HG03097 (cell line): Measurements from ENCODE around the gene AFAP1L1.

ENCODE experiments used
- ATAC-seq: cut with Tn5 transposase; IDR thresholded peaks from one replicate; pipeline ENCODE4 v1.9.1; 2021; ENCODE audit not compliant: unreplicated experiment, low FRiP score

AFAP1L1 gene

DNA sequence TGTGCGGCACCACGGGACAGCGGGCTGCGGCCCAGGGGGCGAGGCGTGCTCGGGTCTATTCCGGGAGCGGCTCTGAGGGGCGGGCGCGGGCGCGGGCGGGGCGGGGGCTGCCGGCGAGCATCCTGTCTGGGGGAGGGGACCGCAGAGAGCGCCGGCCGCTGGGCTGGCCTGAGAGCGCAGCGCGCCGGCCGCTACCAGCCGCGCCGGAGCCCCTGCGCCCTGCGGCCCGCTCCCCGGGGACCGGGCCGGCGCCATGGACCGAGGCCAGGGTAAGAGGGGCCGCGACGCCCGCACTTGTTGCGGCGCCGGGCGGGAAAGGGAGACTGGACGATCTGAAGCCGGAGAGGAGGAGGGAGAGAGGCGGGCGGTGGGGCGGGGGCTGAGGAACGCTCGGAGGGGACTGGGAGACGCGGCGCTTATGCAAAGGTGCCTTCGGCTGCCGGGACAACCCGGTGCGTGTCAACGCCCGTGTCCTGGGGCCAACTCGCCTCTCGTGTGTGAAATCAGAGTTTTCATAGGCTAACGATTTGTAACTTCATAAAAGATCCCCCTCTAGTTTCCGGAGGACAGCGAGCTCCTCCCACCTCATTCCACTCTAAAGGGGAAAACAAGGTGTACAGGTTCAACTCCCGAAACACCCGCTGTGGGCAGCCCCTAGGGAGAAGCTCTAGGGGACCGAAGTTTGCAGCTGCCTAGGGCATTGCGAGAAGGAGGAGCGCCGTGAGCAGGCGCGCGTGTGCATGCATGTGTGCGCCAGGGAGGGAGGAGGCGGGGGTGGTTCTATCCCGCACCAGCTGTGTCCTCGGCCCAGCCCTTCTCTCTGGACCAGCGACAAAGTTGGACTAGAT, at the start of gene AFAP1L1:
Gene AFAP1L1, plus strand, starts transcription at position 144 of the 848 bp plus-strand sequence. Its CDS starts 110 bp downstream, at position 254.
- no peak for ATAC-seq

DNA sequence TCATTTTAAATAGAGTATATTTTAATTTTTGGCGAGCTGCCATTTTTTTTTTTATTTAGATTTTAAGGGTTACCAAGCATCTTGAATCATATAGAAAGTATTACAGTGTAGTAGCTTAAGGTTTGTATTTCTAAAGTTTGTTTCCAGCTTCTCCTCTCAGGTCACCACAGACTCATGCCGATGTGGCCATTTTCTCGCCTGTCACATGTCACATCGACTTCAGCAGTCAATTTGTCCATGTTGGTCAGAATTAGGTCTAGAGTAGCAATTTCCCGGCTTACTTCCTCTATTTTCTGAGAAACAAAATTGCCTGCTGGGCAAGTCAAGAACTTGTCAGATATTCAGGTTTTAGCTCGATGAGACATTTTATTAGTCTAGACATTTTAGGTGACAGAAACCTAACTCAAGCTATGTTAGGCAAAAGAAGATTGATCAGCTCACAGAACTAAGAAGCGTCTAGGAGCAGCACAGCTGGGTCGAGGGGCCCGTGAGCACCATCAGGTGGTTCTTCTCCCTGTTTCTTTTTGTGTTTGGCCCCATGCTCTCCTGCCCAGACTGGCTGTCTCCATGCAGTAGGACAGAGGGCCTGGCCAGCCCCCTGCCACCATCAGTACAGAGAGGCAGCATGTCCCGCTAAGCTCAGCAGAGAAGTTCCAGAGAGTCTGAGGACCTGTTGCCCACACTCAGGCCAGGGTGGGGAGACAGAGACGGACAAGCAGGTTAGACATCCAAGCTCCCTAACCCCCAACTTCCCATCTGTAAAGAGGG, 48.4 kb upstream of the AFAP1L1 start:
- no peak for ATAC-seq

DNA sequence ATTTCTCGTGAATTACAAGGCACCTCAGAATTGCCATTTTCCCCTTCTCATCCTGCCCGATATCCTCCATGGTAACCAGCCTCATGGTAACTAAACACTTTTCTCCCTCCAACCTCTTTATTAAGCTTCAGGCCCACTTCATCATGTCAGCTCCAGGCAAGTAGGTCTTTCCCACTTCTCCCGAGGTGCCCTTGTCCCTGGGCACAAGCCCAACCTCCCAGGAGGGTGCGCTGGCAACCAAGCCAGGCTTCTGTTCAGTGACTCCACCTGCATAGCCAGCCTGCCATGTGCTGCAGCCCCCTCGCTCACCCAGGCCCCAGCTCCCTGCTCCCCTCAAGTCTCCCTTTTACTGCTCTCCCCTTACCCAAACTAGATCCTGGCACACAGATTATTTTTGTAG, 47.4 kb upstream of the AFAP1L1 start:
- ATAC-seq = no peak

DNA sequence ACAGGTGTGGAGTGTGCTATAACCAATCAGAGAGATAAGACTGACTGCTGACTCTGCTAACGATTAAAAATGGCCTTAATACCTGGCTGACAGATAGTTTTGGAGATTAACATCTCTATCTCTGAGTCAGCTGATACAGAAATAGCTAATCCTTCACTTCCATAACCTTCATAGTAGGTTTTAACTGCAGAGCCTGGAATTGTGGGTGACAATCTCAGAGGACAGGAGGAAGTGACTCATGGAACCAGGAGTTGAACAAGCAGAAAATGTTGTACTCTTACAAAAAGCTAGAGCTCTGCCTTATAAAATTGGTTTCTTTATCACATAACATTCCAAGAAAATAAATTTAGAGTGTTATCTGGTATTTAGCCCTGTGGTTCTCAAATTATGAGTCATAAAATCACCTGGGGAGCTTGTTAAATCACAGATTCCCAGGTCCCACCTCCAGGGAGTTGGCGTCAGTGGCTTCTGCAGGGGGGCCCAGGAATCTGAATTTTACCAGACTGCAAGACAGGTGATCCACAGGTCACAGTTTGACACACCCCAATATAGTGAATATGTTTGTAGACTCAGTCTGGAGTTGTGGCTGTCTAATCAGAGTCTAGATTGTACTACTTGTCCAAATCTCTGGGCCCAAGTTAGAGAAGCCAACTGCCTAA, 44.4 kb upstream of the AFAP1L1 start:
- no peak for ATAC-seq

DNA sequence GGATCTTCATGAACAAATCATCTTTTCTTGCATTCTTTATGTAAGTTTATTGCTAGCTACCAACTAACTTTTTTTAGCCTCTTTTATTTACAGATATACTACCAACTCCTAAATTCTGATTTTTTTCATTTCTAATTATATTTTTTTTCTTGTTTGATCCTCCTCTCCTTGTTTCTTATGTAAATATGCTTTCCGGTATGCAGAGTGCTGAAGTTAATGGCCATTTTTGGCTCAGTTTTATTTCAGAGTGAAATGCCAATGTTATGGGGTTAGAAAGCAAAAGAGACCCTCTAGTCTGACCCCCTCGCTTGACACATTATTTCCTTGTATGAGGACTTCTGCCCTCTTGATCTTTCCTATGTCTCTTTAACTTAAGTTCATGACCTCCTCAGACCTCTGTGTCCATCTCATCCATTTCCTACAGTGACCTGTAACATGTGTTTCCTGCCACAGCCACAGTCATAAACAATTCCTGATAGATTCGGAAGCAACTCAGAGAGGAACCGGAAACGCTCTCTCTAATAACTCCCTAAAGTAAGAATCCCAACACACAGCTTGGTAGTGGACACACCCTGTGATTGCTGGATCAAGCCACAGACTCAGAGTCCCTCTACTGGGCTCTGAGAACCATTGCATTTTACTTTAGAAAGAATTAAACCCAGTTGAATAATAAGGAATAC, 42.9 kb upstream of the AFAP1L1 start:
- no peak for ATAC-seq

DNA sequence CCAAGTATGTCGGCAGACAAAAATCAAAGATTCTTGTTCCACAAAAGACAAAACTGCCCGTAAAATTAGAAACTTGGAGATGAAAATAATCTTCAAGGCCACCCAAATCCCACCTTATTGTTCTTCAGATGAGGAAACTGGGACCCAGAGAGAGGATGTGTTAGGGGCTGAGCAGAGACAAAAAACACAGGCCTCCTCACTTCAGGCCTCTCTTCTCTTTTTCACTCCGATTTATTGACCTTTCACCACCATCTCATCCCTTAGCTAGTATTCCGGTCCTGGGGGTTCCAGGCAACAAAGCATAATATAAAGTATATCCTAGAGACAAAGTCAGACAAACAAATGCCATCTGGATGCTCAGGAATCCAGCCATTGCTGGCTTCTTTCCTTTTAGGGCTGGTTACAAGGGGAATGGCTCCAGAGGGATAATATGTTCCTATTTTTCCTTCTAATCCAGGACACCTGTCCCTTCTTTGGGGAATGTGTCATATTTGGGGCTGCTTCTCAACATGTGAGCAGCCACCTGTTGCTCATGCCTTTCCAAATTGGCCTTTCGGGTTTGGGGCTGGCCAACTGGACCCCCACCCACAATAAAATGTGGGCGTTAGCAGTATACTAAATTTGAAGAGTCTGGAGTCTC, 42.2 kb upstream of the AFAP1L1 start:
- no peak for ATAC-seq

DNA sequence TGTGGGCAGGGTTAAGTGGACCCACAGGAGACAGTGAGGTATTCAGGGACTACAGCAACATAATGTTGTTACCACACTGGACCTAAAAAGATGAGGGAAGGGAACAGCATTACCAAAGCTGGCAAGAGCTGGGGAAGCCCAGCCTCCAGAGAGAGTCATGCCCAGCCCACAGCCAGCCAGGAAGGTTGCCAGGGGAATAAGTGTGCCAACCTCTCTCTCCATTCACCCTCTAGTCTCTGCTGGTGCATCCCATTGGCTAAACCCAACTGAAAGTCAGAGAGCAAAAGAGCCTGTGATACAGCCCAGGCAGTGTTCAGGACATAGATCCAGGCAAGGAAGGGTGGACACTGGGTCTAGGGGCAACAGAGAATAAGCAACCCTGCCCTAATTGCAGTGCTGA, 35.8 kb upstream of the AFAP1L1 start:
- ATAC-seq = no peak

DNA sequence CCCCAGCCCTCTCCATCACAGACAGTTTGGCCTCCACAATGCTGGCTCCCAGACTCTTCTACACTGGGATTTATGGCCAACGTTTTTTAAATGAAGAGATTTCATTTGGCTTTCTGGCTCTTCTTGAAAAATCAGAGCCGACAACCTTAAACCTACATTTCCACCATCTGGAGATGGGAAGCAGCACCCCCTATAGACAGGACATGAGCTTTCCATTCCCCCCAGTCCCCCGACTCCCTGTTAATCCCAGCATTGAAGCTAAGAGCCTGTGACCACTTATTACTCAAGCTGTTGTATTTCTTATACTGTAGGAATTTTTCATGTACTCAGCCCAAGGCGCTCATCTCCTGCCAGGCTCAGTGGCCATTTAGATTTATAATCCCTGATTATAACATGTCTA, 34.0 kb upstream of the AFAP1L1 start:
- ATAC-seq = no peak

DNA sequence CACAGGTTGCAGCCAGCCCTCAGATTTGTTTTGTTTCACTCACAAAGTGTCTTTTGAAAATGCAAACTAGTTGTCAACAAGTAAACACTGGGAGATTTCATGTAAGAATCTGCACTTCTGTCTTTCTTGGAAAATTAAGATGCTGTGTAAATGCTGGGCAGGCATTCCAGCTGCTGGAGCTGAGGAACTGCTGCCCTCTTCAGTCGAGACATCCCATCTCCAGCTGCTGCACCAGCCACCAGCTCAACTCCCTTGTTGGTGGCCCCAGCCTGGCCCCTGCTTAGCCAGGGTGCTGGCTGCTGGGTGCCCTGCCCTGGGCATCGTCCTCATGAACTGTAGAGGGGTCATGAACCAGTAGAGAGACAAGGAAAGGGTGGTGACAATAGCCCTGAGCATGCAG, 33.1 kb upstream of the AFAP1L1 start:
- ATAC-seq = no peak

DNA sequence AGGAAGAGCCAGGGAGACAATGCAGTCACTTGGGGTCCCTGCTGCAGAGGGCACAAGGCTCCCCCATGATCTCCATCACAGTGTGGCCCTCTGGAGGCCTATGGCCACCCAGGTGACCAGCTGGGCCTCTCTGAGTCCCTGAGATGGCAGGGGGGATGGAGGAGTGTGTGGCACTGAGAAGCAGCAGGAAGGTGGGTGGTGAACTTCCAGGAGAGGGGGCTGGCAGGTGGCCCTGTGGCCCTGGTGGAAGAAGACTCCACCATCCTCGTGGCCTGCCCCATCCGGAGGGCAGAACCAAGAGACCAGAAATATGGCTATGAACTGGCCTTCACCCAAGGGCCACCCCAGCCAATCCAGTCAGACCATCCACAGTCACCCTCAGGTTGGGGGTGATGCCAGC, 31.7 kb upstream of the AFAP1L1 start:
- ATAC-seq = no peak

DNA sequence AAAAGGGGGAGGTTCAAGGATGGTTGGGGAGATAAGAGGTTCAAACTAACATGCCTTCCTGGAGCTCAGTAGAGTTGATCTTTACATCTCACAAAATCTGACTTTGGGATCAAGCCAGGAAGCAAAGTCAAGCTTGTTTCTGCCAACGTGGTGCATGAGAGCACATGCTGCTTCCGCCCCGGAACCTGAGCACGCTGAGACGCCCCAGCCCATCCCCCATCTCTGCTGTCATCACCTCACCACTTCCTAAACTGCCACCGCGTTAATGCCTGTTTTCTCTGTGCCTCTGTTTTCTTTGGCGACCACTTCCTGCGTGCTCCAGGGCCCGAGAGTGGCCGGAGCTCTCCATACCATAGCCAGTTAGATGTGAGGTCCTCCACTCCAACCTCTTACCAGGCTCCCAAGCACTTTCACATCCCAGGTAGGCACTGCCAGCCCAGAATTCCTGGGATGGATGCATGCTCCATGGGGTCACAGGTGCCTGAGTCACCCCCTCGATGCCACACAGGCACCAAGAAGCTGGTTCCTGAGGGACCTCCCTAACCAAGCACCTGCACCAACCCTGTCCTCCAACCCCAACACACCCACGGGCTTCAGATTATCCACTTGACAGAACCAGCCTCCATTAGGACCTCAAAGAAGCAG, 31.2 kb upstream of the AFAP1L1 start:
- ATAC-seq = peak; percentile 61

DNA sequence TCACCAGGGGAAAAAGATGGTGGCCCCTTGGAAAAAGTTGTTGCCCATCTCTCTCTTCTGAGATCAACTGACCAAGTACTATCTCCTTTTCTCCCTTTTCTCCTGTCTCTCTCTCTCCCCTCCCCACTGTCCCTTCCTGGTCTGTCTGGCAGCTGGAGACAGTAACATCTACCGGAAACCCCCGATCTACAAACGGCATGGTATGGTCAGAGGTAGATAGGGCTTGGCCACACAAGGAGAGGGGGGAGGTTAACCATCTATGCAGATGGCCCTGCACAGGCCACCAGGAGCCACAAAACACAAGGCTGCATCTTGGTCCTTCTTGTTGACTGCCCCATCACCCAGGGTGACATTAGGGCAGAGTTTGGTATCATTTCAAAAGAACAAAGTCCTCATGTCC, 29.3 kb upstream of the AFAP1L1 start:
- ATAC-seq = no peak

DNA sequence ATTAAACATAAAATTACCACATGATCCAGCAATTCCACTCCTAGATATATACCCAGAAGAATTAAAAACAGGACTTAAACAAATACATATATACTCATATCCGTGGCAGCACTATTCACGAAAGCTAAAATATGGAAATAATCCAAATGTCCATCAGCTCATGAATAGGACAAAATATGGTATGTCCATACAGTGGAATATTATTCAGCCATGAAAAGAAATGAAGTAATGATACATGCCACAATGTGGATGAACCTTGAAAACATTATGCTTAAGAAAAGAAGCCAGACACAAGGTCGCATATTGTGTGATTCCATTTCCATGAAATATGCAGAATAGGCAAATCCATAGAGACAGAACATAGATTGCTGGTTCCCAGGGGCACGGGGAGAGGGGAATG, 24.8 kb upstream of the AFAP1L1 start:
- no peak for ATAC-seq

DNA sequence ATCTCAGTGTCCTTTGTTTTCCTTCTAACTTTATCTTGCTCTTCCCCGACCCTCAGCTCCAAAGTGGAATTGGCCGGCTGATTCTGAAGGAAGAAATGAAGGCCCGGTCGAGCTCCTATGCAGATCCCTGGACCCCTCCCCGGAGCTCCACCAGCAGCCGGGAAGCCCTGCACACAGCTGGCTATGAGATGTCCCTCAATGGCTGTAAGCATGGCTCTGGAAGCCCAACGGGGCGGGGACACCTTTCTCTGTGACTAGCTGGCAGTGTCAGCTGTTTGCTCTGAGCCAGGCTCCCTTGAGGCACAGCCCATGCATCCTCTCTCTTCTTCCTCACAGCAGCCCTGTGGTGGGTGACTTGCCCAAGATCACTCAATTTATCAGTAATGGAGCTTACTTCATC, 23.9 kb upstream of the AFAP1L1 start:
- no peak for ATAC-seq

DNA sequence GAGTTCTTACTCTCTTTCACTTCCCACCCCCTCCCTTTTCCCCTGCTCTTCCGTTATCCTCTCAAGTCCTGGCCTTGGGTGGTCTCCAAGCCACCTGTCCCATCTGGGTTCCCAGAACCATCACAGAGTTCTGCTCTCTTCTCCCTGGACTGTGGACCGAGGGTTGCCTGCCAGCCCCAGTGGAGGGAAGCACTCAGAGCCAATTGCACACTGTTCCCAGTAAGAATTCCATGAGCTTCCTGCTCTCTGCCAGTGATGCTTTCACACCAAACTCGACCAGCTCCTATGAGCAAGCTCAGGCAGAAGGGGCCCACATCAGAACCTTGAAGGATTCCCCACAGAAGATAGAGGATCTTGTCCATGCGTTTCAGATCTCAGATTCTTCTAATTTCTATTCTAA, 20.1 kb upstream of the AFAP1L1 start:
- ATAC-seq = no peak

DNA sequence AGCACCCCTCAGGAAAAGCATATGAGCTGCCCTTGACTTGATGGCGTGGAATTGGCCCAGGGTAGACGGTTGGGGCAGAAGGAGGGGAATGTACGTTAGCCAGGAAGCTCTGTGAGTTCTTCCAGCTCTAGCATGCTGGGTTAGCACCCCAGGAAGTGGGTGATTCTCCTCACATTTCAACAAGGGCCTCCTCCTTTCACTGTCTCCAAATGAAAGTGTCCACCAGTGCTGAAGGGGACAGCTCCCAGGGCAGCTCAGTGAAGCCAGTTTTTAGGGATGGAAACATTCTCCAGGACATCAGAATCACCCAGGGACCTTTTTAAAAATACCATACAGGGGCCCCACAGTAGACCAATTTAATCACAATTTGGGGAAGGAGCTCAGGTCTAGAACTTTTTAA, 17.2 kb upstream of the AFAP1L1 start:
- ATAC-seq = no peak

DNA sequence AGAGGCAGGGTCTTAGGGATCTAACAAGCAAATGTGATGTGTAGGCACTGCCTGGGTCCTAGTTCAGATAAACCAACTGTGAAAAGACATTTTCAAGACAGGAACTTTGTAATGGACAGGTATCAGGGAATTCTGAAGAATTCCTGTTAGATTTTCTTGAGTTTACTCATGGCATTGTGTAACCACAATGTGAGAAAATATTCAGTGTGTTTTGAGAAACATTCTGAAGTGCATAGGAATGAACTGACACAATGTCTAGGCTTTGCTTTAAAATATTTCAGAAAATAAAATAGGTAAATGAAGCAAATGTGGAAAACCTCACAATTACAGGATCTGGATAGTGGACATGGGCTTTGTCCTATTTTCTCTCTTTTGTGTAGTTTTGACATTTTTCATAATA, 15.2 kb upstream of the AFAP1L1 start:
- ATAC-seq = no peak

DNA sequence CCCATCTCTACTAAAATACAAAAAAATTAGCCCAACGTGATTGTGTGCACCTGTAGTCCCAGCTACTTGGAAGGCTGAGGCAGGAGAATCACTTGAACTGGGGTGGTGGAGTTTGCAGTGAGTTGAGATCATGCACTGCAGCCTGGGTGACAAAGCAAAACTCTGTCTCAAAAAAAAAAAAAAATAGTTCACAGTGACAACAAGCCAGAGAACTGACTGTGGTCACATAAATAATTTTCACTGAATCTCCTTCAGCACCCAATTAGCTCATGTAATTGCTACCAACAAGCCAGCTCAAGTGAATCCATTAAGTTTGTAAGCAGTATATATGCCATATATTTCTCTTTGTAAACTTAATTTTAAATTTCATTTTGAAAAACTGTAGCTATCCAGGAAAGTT, 14.5 kb upstream of the AFAP1L1 start:
- no peak for ATAC-seq

DNA sequence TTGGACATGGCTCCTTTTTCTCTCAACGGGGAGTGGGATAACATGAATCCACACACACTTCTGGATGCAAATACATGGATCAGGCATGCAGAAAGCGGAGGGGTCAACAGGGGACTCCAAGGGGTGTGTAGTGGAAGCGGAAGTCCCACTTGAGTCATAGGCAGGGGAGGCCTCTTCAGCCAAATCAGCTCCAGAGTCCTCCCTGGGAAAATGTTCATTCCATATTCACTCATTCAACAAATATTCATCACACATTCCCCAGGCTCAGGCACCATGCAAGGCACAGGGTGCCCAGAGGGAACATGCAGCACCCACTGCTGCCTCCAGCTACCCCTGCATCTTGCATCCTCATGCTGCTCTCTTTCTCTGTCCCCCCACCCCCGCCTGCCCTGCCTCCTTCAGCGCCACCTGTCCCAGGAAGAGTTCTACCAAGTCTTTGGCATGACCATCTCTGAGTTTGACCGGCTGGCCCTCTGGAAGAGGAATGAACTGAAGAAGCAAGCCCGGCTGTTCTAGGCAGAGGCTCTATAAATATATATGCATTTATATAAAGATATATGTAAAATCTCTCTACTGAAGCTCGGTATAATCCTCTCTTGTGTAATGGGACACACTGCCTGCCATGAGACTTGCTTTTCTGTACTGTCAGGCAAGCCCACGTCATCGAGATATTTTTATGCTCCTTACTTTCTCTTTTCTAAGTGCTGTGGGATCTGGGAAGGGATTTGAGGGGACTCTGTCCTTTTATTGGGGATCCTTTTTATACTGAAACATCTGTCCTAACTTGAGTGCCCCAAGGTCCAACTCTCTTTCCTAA, 13.6 kb upstream of the AFAP1L1 start:
- ATAC-seq = no peak
